ENCODE results near the gene PHF14.

Gene PHF14

GRCh38 chr7:11207565-11207964 lies 233.9 kb downstream of the PHF14 start:
- TF ChIP-seq ZNF70 (CRISPR knock-in tag; IDR thresholded peaks at IDR 0.05): no peak
- TF ChIP-seq TCF4 (CRISPR knock-in tag; IDR thresholded peaks at IDR 0.05; ENCODE audit: borderline replicate concordance): no peak
- no peak for TF ChIP-seq ISL1 (CRISPR knock-in tag; IDR thresholded peaks at IDR 0.05)
- TF ChIP-seq SNAI2 (CRISPR knock-in tag; IDR thresholded peaks at IDR 0.05): no peak
- TF ChIP-seq BACH2 (CRISPR knock-in tag; IDR thresholded peaks at IDR 0.05; ENCODE audit: borderline replicate concordance): no peak
- no peak for TF ChIP-seq CREB5 (CRISPR knock-in tag; IDR thresholded peaks at IDR 0.05; ENCODE audit: low read depth)
- no peak for TF ChIP-seq ZC3H10 (CRISPR knock-in tag; IDR thresholded peaks at IDR 0.05)
- TF ChIP-seq PPARA (CRISPR knock-in tag; IDR thresholded peaks at IDR 0.05; ENCODE audit: borderline replicate concordance): no peak
- TF ChIP-seq OSR1 (CRISPR knock-in tag; IDR thresholded peaks at IDR 0.05): no peak
- no peak; the same call in 2 of the 3 replicates for ATAC-seq

GRCh38 chr7:11208883-11209465 lies 235.3 kb downstream of the PHF14 start:
- TF ChIP-seq OSR1 (CRISPR knock-in tag; IDR thresholded peaks at IDR 0.05) (no peak), CSRNP3 (CRISPR knock-in tag; IDR thresholded peaks at IDR 0.05) (no peak), PPARA (CRISPR knock-in tag; IDR thresholded peaks at IDR 0.05; ENCODE audit: borderline replicate concordance) (no peak), ZNF8 (CRISPR knock-in tag; IDR thresholded peaks at IDR 0.05) (no peak), ESRRG (CRISPR knock-in tag; IDR thresholded peaks at IDR 0.05) (no peak), ZFP30 (CRISPR knock-in tag; IDR thresholded peaks at IDR 0.05) (no peak), PATZ1 (CRISPR knock-in tag; IDR thresholded peaks at IDR 0.05; ENCODE audit: borderline replicate concordance) (no peak)
- ATAC-seq: no peak

- no peak for TF ChIP-seq ZFP30 (CRISPR knock-in tag; IDR thresholded peaks at IDR 0.05)
- no peak for TF ChIP-seq ESRRG (CRISPR knock-in tag; IDR thresholded peaks at IDR 0.05)
- no peak for TF ChIP-seq GLIS3 (CRISPR knock-in tag; IDR thresholded peaks at IDR 0.05)
- no peak for TF ChIP-seq OSR1 (CRISPR knock-in tag; IDR thresholded peaks at IDR 0.05)
- TF ChIP-seq SNAI2 (CRISPR knock-in tag; IDR thresholded peaks at IDR 0.05): no peak
- TF ChIP-seq TCF4 (CRISPR knock-in tag; IDR thresholded peaks at IDR 0.05; ENCODE audit: borderline replicate concordance): no peak
- no peak for TF ChIP-seq CREB5 (CRISPR knock-in tag; IDR thresholded peaks at IDR 0.05; ENCODE audit: low read depth)
- no peak for TF ChIP-seq PATZ1 (CRISPR knock-in tag; IDR thresholded peaks at IDR 0.05; ENCODE audit: borderline replicate concordance)
- TF ChIP-seq ZNF70 (CRISPR knock-in tag; IDR thresholded peaks at IDR 0.05): no peak
- no peak for TF ChIP-seq ARNTL (CRISPR knock-in tag; IDR thresholded peaks at IDR 0.05; ENCODE audit: borderline replicate concordance, low read depth)
- no peak for TF ChIP-seq ZC3H10 (CRISPR knock-in tag; IDR thresholded peaks at IDR 0.05)
- TF ChIP-seq TOX (CRISPR knock-in tag; IDR thresholded peaks at IDR 0.05; ENCODE audit: borderline replicate concordance): no peak
- no peak for TF ChIP-seq PPARA (CRISPR knock-in tag; IDR thresholded peaks at IDR 0.05; ENCODE audit: borderline replicate concordance)
- no peak for ATAC-seq
Observed at GRCh38 chr7:11210374-11210773, 236.7 kb downstream of the PHF14 start.

- peak; percentile 95 for ATAC-seq
- no peak for TF ChIP-seq ZFP3 (CRISPR knock-in tag; IDR thresholded peaks at IDR 0.05)
- TF ChIP-seq RARB (CRISPR knock-in tag; IDR thresholded peaks at IDR 0.05): no peak
- no peak for TF ChIP-seq ZNF565 (CRISPR knock-in tag; conservative IDR thresholded peaks at IDR 0.05; ENCODE audit: low read depth)
- no peak for TF ChIP-seq TOX (CRISPR knock-in tag; IDR thresholded peaks at IDR 0.05; ENCODE audit: borderline replicate concordance)
- TF ChIP-seq OSR1 (CRISPR knock-in tag; IDR thresholded peaks at IDR 0.05): no peak
- TF ChIP-seq SNAI2 (CRISPR knock-in tag; IDR thresholded peaks at IDR 0.05): no peak
- no peak for TF ChIP-seq PATZ1 (CRISPR knock-in tag; IDR thresholded peaks at IDR 0.05; ENCODE audit: borderline replicate concordance)
- TF ChIP-seq ZNF8 (CRISPR knock-in tag; IDR thresholded peaks at IDR 0.05): no peak
- TF ChIP-seq ZNF70 (CRISPR knock-in tag; IDR thresholded peaks at IDR 0.05): no peak
Observed at GRCh38 chr7:11212080-11212711, 238.5 kb downstream of the PHF14 start.
